ENCODE measurements around the gene FCHO1.

DNA sequence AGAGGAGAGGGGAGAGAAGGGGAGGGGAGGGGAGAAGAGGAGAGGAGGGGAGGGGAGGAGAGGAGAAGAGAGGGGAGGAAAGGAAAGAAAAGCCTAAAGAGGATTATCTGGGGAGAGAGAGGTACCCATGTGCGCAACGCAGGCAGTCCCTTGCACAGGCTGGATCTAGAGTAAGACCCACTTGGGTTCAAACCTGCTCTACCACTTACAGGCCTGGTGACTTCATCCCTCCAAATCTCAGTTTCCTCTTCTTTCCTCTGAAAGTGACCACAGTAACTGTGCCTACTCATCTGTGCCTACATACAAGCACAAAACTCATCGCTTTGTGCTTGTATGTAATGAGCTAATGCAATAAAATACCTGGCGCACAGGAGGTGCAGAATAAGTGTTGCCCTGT, 32.7 kb upstream of the FCHO1 start:
- TF ChIP-seq, protein P1, sequence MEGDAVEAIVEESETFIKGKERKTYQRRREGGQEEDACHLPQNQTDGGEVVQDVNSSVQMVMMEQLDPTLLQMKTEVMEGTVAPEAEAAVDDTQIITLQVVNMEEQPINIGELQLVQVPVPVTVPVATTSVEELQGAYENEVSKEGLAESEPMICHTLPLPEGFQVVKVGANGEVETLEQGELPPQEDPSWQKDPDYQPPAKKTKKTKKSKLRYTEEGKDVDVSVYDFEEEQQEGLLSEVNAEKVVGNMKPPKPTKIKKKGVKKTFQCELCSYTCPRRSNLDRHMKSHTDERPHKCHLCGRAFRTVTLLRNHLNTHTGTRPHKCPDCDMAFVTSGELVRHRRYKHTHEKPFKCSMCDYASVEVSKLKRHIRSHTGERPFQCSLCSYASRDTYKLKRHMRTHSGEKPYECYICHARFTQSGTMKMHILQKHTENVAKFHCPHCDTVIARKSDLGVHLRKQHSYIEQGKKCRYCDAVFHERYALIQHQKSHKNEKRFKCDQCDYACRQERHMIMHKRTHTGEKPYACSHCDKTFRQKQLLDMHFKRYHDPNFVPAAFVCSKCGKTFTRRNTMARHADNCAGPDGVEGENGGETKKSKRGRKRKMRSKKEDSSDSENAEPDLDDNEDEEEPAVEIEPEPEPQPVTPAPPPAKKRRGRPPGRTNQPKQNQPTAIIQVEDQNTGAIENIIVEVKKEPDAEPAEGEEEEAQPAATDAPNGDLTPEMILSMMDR (IDR thresholded peaks at IDR 0.05; ENCODE audit: extremely low read depth in 1 of 2, insufficient read depth in 1 of 2, low read depth in 1 of 2, low read length in 2 of 2) = no peak
- no peak for TF ChIP-seq POLR2A (IDR thresholded peaks at IDR 0.05; ENCODE audit: low read depth, low read length)
- TF ChIP-seq POLR2AphosphoS5 (IDR thresholded peaks at IDR 0.05; ENCODE audit: insufficient read depth, low read depth, low read length) = no peak
- TF ChIP-seq, protein P2, sequence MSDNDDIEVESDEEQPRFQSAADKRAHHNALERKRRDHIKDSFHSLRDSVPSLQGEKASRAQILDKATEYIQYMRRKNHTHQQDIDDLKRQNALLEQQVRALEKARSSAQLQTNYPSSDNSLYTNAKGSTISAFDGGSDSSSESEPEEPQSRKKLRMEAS (IDR thresholded peaks at IDR 0.05; ENCODE audit: insufficient read depth, insufficient read length) = no peak
- no peak for TF ChIP-seq GATA2 (IDR thresholded peaks at IDR 0.05; ENCODE audit: insufficient read depth, insufficient read length, low read depth, low read length)
- TF ChIP-seq EZH2 (IDR thresholded peaks at IDR 0.05; ENCODE audit: borderline replicate concordance, low read depth, low read length, severe bottlenecking) = no peak
- no peak for TF ChIP-seq MYC (IDR thresholded peaks at IDR 0.05; ENCODE audit: low read depth, low read length)
- no peak for TF ChIP-seq JUN (IDR thresholded peaks at IDR 0.05; ENCODE audit: borderline replicate concordance, insufficient read depth, insufficient read length, low read depth)
